GM15510 (cell line): Measurements from ENCODE around the gene CKAP2.

ENCODE experiments used
- POLR2A ChIP-seq: IDR thresholded peaks from 3 replicates; pipeline ENCODE4 v1.6.1; 2011; ENCODE audit warnings: borderline replicate concordance; ENCODE audit not compliant: insufficient read length; ENCODE audit errors: extremely low read depth

Gene CKAP2

GRCh38 chr13:52449331-52450011 lies 5.8 kb upstream of the CKAP2 start:
- TF ChIP-seq POLR2A = no peak

GRCh38 chr13:52450012-52450792 lies 5.1 kb upstream of the CKAP2 start, which contains the start of gene VPS36:
TSS of gene VPS36 (minus strand) at chr13:52450634. CDS start at chr13:52450594, 40 bp downstream.
- TF ChIP-seq POLR2A = peak; percentile 93

GRCh38 chr13:52450793-52451116 lies 4.5 kb upstream of the CKAP2 start:
- TF ChIP-seq POLR2A = no peak

- no peak for TF ChIP-seq POLR2A
Measured at GRCh38 chr13:52451135-52451804, 4.0 kb upstream of the CKAP2 start.

GRCh38 chr13:52452470-52452869 lies 2.8 kb upstream of the CKAP2 start:
- no peak for TF ChIP-seq POLR2A

GRCh38 chr13:52454459-52454819 lies 839 bp upstream of the CKAP2 start:
- TF ChIP-seq POLR2A = peak; percentile 40

- no peak for TF ChIP-seq POLR2A
Measured at GRCh38 chr13:52455677-52456041, 381 bp downstream of the CKAP2 start.

GRCh38 chr13:52459668-52460067 lies 4.4 kb downstream of the CKAP2 start:
- TF ChIP-seq POLR2A = no peak

GRCh38 chr13:52461265-52461664 lies 6.0 kb downstream of the CKAP2 start:
- TF ChIP-seq POLR2A = no peak

GRCh38 chr13:52463526-52463925 lies 8.2 kb downstream of the CKAP2 start:
- TF ChIP-seq POLR2A = no peak
